HG03521 (cell line): ENCODE results near the gene SNRPA.
A peak's percentile ranks its signal among the peaks of the same experiment; 100 is the strongest.
"Not testable (repeated sequence)": the region's sequence is repeated elsewhere in the genome, so short reads cannot be mapped to it uniquely, and the experiment has no call there.

Source experiments
- ATAC-seq: cut with Tn5 transposase; IDR thresholded peaks from one replicate; pipeline ENCODE4 v1.9.1; 2021; ENCODE audit warnings: mild to moderate bottlenecking, moderate library complexity; ENCODE audit not compliant: unreplicated experiment

SNRPA gene

GRCh38 chr19:40775632-40776022 lies 24.6 kb downstream of the SNRPA start:
- ATAC-seq: no peak

DNA sequence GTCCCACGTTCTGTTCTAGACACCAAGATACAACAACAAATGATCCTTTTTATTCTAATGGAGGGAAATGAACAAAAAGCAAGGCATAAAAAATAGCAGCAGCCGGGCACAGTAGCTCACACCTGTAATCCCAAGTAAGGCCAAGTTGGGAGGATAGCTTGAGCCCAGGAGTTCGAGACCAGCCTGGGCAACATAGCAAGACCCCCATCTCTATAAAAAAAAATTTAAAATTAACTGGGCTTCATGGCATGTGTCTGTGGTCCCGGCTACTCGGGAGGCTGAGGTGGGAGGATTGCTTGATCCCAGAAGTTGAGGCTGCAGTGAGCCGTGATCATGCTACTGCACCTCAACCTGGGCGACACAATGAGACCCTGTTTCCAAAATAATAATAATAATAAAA lies 25.4 kb downstream of the SNRPA start:
- ATAC-seq: no peak

DNA sequence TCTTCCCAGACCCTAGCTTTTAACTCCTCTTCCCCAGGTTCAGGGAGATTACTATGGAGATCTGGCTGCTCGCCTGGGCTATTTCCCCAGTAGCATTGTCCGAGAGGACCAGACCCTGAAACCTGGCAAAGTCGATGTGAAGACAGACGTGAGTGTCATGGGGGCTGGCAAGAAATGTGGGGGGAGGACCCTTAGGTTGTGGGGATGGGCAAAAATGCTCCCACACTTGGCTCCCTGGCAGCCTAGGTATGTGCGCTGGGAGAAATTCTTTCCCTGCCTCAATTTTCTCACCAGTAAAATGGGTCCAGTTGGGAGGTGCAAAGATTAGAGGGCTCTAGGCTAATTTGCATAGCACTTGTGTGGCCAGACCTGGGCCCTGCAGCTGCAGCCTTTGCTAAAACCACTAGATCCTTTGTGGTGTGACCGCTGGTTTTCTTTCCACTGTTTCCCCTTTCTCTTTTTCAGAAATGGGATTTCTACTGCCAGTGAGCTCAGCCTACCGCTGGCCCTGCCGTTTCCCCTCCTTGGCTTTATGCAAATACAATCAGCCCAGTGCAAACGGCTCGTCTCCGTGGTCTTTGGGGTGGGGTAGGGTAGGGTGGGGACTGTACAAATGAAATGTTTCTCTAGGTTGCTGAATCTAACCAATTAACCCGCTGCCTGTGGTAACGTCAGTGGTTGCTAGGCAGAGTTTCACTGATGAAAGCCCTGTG lies 26.1 kb downstream of the SNRPA start:
- peak; percentile 56 for ATAC-seq

DNA sequence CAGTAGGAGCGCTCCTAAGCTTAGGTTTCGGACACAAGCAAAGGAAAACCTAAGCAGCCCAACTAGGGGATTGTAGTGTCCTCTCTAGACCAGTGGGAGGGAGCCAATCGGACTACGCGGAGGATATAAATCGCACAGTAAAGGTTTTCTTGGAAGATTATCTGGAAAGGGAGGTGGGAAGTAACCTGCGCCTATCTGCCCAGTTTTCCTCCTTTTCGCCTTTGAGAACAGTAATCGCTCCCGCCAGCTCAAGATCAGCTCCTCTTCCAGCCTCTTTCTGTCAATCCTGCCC lies 26.6 kb downstream of the SNRPA start:
- no peak for ATAC-seq

- ATAC-seq: peak; percentile 60
These were observed 27.1 kb downstream of the SNRPA start, which contains the start of gene RAB4B for GRCh38 chr19:40777937-40778705. Gene RAB4B, plus strand, starts transcription at chr19:40778247. Its CDS starts 129 bp downstream, at chr19:40778376.

DNA sequence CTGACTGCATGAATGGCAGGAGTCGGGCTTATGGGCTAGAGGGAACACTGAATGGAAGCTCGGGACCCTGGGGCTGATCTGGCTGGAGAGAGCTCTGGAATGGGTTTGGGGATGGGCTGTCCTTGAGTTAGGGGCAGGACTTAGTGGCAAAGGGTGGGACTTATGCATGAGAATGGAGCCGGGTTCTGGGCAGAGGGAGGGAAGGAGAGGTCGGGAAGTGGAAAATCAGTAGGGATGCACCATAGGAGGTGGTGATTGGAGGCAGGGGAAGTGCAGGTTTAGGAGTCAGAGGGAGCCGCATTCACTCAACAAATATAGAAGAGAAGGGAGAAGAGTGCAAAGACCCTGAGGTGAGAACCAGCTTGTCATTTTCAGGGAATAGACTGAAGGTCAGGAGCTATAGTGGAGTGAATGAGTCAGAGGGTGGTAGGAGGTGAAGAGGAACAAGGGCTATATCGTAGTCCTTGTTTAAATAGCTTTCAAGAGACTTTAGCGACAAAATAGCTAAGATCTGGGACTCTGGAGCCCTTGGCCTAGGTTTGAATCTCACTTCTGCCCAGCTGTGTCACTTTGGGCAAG lies 27.8 kb downstream of the SNRPA start:
- ATAC-seq: no peak

GRCh38 chr19:40780582-40780981 lies 29.6 kb downstream of the SNRPA start:
- no peak for ATAC-seq

DNA sequence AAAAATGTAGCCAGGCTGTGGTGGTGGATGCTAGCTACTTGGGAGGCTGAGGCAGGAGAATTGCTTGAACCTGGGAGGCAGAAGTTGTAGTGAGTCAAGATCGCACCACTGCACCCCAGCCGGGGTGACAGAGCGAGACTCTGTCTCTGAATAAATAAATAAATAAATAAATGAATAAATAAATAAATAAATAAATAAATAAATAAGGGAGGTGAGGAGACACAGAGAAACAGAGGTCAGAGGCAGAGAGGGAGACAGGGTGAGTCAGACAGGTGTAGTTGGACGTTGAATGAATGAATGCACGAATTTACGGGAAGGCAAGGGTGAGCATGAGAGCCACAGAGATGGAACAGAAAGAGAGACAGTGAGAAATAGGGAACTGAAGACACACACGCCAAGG lies 30.1 kb downstream of the SNRPA start:
- ATAC-seq: no peak

GRCh38 chr19:40783711-40784110 lies 32.7 kb downstream of the SNRPA start:
- ATAC-seq: no peak

DNA sequence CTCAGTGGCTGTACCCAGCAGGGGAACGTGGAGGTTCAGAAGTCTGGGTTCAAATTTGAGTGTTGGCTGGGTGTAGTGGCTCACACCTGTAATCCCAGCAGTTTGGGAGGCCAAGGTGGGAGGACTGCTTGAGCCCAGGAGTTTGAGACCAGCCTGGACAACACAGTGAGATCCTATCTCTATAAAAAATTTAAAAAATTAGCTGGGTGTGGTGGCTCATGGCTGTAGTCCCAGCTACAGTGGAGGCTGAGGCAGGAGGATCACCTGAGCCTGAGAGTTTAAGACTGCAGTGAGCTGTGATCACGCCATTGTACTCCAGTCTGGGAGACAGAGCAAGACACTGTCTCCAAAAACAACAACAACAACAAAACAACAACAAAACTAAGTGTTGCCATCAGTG lies 33.1 kb downstream of the SNRPA start:
- not testable (repeated sequence) for ATAC-seq

DNA sequence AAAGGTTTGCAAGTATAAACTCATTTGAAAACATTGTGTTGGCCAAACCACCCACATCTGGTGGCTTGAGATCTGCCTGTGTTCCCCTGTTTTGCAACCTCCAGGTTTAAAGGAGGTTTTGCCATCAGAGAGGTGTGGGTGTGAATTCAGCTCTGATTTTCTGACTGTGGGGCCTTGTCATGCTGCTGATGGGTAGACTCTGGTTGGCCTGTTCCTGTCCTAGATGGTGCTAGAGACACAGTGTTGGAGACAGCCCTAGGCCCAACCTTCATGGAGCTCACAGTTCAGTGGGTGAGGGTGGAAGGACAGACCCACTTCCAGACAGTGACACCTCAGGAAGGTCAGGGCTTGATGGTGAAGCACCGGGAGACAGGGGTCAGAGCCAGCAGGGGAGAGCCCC lies 34.5 kb downstream of the SNRPA start:
- no peak for ATAC-seq

DNA sequence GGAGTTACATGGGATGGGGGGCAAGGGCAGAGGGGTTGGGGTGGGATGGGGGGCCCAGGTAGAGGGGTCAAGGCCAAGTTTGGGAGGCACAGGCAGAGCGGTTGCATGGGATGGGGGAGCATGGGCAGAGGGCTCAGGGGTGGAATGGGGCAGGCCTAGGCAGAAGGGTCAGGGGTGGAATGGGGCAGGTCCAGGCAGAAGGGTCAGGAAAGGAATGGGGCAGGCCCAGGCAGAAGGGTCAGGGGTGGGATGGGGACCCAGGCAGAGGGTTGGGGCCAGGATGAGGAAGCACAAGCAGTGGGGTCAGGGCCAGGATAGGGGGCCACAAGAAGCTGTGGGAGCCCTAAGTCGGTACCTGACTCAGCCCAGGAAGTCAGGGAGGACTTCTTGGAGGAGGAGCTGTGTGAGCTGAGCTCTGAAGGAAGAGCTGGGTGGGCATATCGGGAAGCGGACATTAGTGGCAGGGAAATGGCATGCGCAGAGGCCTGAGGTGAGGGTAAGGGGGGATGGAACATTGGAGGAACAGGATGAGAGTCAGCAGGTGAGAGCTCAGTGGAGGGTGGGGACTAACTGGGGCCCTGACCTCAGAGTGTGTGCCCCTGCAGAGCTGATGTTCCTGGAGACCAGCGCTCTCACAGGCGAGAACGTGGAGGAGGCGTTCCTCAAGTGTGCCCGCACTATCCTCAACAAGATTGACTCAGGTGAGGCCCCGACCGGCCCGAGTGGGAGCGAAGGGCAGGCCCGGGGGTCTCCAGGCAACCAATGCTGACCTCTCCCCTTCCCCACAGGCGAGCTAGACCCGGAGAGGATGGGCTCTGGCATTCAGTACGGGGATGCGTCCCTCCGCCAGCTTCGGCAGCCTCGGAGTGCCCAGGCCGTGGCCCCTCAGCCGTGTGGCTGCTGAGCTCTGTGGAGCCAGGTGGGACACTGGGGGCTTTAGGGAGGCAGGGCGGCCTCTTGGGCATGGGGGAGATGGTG lies 35.3 kb downstream of the SNRPA start:
- ATAC-seq: no peak

- ATAC-seq: no peak
These were observed 40.3 kb downstream of the SNRPA start for GRCh38 chr19:40791349-40791748.

DNA sequence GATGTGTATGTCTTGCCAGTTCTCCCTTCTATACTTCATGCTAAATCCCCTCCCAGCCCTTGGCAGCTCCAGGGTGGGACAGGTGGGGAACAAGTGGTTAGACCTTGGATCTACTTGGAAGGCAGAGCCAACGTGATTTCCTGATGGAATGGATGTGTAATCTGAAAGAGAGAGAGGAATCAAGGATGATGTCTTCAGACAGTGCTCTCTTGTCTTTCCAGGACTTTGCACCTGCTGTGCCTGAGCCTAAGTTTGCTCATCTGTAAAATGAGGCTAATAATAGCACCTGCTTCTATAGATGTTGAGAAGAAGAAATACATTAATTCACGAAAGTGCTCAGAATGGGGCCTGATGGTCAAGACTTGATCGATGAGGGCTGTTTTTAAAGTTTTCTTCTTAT lies 41.0 kb downstream of the SNRPA start:
- no peak for ATAC-seq

GRCh38 chr19:40797166-40797962 lies 46.4 kb downstream of the SNRPA start:
- no peak for ATAC-seq

DNA sequence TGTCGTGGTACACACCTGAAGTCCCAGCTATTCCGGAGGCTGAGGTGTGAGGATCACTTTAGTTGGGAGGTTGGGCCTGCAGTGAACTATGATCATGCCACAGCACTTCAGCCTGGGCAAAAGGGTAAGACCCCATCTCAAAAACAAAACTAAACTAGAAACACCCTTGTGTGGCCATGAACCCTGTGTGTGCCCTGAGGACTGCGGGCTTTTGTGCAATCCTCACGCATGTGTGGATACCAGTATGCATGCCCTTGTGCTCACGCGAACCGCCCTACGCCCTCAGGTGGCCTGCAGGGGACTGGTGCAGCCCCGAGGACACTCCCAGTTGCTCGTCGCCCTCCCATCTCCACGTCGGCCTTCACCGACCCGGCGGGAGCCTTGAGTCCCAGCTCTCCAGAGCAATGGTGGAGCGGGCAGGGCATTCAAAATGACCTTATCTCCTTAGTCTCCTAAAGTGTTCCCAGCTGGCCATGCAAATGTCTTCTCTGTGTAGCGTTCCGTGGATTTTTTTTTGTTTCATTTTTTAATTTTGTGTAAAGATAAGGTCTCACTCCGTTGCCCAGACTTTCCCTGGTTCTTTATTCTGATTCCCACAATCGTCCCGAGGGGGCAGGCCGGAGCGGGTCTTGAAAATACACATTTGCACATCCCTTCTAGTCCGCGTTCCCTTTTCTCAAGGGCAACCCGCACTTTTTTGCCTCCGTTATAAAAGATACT lies 47.1 kb downstream of the SNRPA start:
- ATAC-seq: no peak

DNA sequence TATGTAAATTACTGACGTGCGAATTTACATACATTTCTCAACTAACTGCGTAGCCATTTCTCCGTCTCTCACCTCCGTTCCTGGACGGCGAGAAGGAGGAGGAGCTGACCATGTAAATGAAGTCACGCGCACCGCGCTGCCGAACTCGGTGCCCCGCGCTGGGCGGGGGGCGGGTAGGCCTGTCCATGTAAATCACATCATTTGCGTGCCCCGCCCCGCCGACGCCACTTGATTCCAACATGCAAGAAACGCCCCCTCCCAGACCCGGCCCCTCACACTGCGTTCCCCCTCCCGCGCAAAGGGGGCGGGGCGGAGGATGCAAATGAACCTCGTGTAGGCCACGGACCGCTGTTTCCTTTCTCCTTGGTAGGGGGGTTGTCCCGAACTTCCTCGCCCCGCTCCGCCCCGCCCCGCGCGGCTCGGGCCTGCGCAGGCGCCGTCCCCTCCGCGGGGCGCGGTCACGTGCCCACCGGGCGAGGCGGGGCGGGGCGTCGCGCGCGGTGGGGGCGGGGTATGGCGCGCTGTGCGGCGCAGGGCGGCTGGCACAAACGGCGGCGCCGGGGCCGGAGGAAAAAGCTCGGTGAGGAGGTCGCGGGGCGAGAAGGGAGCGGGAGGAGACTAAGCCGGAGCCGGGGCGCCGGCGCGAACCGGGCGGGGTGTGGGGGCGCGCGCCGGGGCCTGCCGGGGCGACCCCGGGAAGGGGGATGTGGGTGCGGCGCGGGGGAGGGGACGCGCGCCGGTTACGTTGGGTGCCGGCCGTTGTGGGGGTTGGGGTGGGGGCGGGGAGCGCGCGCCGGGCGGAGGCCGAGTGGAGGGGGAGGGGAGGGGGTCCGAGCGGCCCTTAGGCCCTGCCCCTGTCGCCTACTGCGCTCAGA lies 47.9 kb downstream of the SNRPA start, which contains the start of gene EGLN2:
EGLN2 (plus strand) TSS at position 509 of the 875 bp plus-strand sequence. CDS start 1,382 bp downstream, outside the sequence.
- ATAC-seq: peak; percentile 80

DNA sequence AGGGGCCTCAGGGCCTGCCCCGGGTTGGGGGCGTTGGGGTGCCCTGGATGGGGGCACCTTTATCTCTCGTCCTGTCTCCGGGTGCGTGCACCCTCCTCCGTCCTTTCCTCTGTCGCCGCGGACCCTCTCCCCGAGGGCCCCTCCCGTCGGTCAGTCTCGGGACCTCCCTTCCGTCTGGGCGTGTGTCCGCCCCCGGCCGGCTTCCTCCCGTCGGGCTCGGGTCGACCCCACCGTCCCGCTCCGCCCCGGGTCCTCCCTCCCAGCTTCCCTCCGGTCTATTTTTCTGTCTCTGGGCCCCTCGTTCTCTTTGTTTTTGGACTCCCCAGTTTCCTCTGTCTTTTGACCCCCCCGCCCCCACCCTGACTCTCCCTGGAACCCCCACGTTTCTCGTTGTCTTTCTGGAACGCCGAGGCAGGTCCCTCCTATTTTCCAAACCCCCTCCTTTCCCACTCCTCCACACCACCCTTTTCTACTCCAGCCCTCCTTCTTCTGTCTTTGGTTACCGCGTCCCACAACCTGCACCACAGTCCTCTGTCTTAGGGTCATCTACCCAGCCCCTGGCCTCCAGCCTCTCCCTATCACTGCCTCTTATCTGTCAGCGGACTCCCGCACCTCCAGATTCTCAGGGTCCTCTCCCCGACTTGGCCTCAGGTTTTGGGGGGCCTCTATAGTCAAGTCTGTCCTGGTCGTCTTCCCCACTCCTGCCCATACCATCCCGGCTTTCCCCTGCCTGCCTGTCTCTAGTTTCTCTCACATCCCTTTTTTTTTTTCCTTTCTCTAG lies 48.7 kb downstream of the SNRPA start:
- no peak for ATAC-seq
